Activated CD8-positive, alpha-beta memory T cell treated with anti-CD3 and anti-CD28 coated beads, Interleukin-2, amount 50 U/mL, for 24 hours (primary cell): ENCODE results near the gene BTN3A1.
"Not testable (repeated sequence)": the region's sequence is repeated elsewhere in the genome, so short reads cannot be mapped to it uniquely, and the experiment has no call there.

Experiments used
- DNase-seq: peaks from one replicate; pipeline ENCODE4 v3.0.0-alpha.2; 2020; ENCODE audit errors: extremely low read depth

Gene BTN3A1

GRCh38 chr6:26415036-26415614 lies 13.1 kb downstream of the BTN3A1 start:
- DNase-seq: no peak

- DNase-seq: no peak
Measured at GRCh38 chr6:26415791-26416190, 13.7 kb downstream of the BTN3A1 start.

GRCh38 chr6:26416288-26416687 lies 14.2 kb downstream of the BTN3A1 start:
- DNase-seq: no peak

- not testable (repeated sequence) for DNase-seq
Measured at GRCh38 chr6:26418077-26418476, 16.0 kb downstream of the BTN3A1 start.

GRCh38 chr6:26418795-26419194 lies 16.7 kb downstream of the BTN3A1 start:
- DNase-seq: not testable (repeated sequence)

- DNase-seq: no peak
Measured at GRCh38 chr6:26420688-26421171, 18.7 kb downstream of the BTN3A1 start.

- no peak for DNase-seq
Measured at GRCh38 chr6:26421259-26422144, 19.4 kb downstream of the BTN3A1 start.

- no peak for DNase-seq
Measured at GRCh38 chr6:26422329-26422728, 20.3 kb downstream of the BTN3A1 start.

- no peak for DNase-seq
Measured at GRCh38 chr6:26426691-26427450, 24.8 kb downstream of the BTN3A1 start.

GRCh38 chr6:26427451-26427809 lies 25.4 kb downstream of the BTN3A1 start:
- no peak for DNase-seq

GRCh38 chr6:26428206-26428605 lies 26.1 kb downstream of the BTN3A1 start:
- no peak for DNase-seq

- DNase-seq: no peak
Measured at GRCh38 chr6:26430787-26431186, 28.7 kb downstream of the BTN3A1 start.

GRCh38 chr6:26431258-26432172 lies 29.4 kb downstream of the BTN3A1 start:
- no peak for DNase-seq

GRCh38 chr6:26432627-26433201 lies 30.6 kb downstream of the BTN3A1 start:
- DNase-seq: no peak

GRCh38 chr6:26433680-26434079 lies 31.6 kb downstream of the BTN3A1 start:
- not testable (repeated sequence) for DNase-seq

- no peak for DNase-seq
Measured at GRCh38 chr6:26436018-26436417, 33.9 kb downstream of the BTN3A1 start.

GRCh38 chr6:26437550-26437949 lies 35.5 kb downstream of the BTN3A1 start:
- no peak for DNase-seq

- DNase-seq: no peak
Measured at GRCh38 chr6:26438000-26438399, 35.9 kb downstream of the BTN3A1 start.

GRCh38 chr6:26439151-26440125 lies 37.4 kb downstream of the BTN3A1 start:
- no peak for DNase-seq

GRCh38 chr6:26440977-26441358 lies 38.9 kb downstream of the BTN3A1 start:
- DNase-seq: no peak
